Spleen (tissue), 11 donors: Measurements from ENCODE around the gene PPM1M. TPM values are rescaled to one million over a fixed set of nuclear protein-coding genes. Genes with fewer than 3 reads are reported as not detected.

ENCODE experiments used
- DNase-seq: peaks from one replicate; pipeline ENCODE4 v3.0.0-alpha.2; 2020
- H3K27ac ChIP-seq, 8 donors: fragments of 200-600 bp; sonication (generic) in 7 of 8; 1 replicate in 4 of 8; 2 replicates in 4 of 8; pipeline versions ENCODE4 v1.5.0 to v1.8.0; 2016 to 2021; ENCODE audit warnings: inconsistent platforms in 4 of 8, mild to moderate bottlenecking in 4 of 8, moderate library complexity in 1 of 8
- H3K27me3 ChIP-seq, 7 donors: fragments of 200-600 bp; sonication (generic) in 6 of 7; replicated peaks in 1 of 7; 1 replicate in 4 of 7; 2 replicates in 3 of 7; pipeline versions ENCODE4 v1.5.0 to v1.8.0; 2016 to 2021; ENCODE audit warnings: inconsistent platforms in 3 of 7, mild to moderate bottlenecking in 1 of 7
- H3K36me3 ChIP-seq, 6 donors: fragments of 200-600 bp; sonication (generic) in 5 of 6; 1 replicate in 4 of 6; 2 replicates in 2 of 6; pipeline versions ENCODE4 v1.5.0 to v1.8.0; 2016 to 2021; ENCODE audit warnings: inconsistent platforms in 2 of 6
- H3K4me1 ChIP-seq, 6 donors: fragments of 200-600 bp; sonication (generic) in 5 of 6; 1 replicate in 3 of 6; 2 replicates in 3 of 6; pipeline versions ENCODE4 v1.5.0 to v1.8.0; 2016 to 2021; ENCODE audit warnings: inconsistent platforms in 3 of 6
- H3K4me3 ChIP-seq, 8 donors: fragments of 200-600 bp; sonication (generic) in 7 of 8; 1 replicate in 4 of 8; 2 replicates in 4 of 8; pipeline versions ENCODE4 v1.5.0 to v1.8.0; 2016 to 2021; ENCODE audit warnings: inconsistent platforms in 4 of 8, mild to moderate bottlenecking in 4 of 8, moderate library complexity in 2 of 8
- H3K9me3 ChIP-seq, 8 donors: fragments of 200-600 bp; sonication (generic) in 7 of 8; 1 replicate in 4 of 8; 2 replicates in 4 of 8; pipeline versions ENCODE4 v1.5.0 to v1.8.0; 2016 to 2021; ENCODE audit warnings: inconsistent platforms in 4 of 8
- CTCF ChIP-seq, 11 experiments: fragments of 200-600 bp in 7 of 11; fragments of 450-650 bp in 4 of 11; sonication (generic) in 4 of 11; IDR thresholded peaks in 8 of 11; conservative IDR thresholded peaks in 3 of 11; 1 replicate in 7 of 11; 2 replicates in 4 of 11; pipeline versions ENCODE4 v1.4.0 to v1.8.0; 2016 to 2021; ENCODE audit warnings: antibody characterized with exemption in 11 of 11, inconsistent platforms in 4 of 11, mild to moderate bottlenecking in 1 of 11
- POLR2A ChIP-seq, 3 donors: fragments of 450-650 bp; IDR thresholded peaks; one replicate each; pipeline ENCODE4 v1.5.1; 2017; ENCODE audit warnings: antibody characterized with exemption in 3 of 3, mild to moderate bottlenecking in 1 of 3
- POLR2AphosphoS5 ChIP-seq, 3 donors: sonication (generic); formaldehyde crosslinking; IDR thresholded peaks; one replicate each; pipeline ENCODE4 v1.5.1; 2017; ENCODE audit warnings: antibody characterized with exemption in 3 of 3
- WGBS, 5 donors: extraction: QIAGEN DNeasy Blood & Tissue Kit in 3 of 5; methylation state at CpG; one replicate each; pipeline versions ENCODE4 v1.1.5 to v1.1.7; 2013 to 2018; 5-methylcytosine and 5-hydroxymethylcytosine counted together
- intact Hi-C: fragments of 100-400 bp; cut with DNase I; formaldehyde crosslinking; loops from one replicate; pipeline ENCODE4 v1.15.0; 2023; ENCODE audit warnings: low total_unique reads
- polyA plus RNA-seq, 3 donors: library from polyadenylated mRNA; stranded (reverse); fragments of 200-250 nt; gene quantifications; one replicate each; pipeline ENCODE4 v1.2.1, GENCODE V29; 2013
- total RNA-seq, 7 donors: library from RNA; depleted of rRNA in 3 of 7; stranded (reverse); fragments of >200 nt in 3 of 7; fragmentation: NEBNext Ultra II Directional in 4 of 7; extraction: Animal tissue kit (Norgen Biotek cat#: 25700) in 4 of 7; gene quantifications; one replicate each; pipeline versions ENCODE4 v1.1.0 to v1.2.1, GENCODE V29; 2016 to 2021
- donor health status: healthy with polysubstance abuse.
- donor health status: DM: no; HTN: no; CAD: no; lungs with moderate emphysema.
- donor health status: DM: no; HTN: no; CAD: no.
- donor health status: Bipolar disorder and iron deficiency.
- donor health status: healthy.
- donor health status: DM: no; HTN: no; CAD: no.
- donor health status: DM: yes; HTN: yes; CAD: no.

PPM1M gene
- total and polyA plus RNA-seq, 10 donors = 26.3 to 77.8 (median 49.7) TPM

- intact Hi-C loops = loop anchor here (5.0 kb wide), 1 partner anchor 41 kb away; the partner anchor contains the start of gene TWF2
- Histone ChIP-seq H3K36me3 (peaks cover 0 to 24% (median 8%) of the 10 kb centered on the region in 6 donors), H3K27ac (peak within 1 kb of the TSS; percentile 94 to 99 (median 98)), H3K4me1 (peaks cover 40 to 89% (median 68%) of the 10 kb centered on the region in 6 donors), H3K4me3 (peak within 1 kb of the TSS; percentile 66 to 95 (median 82)), H3K27me3 (no peaks in the 10 kb centered on the region), H3K9me3 (no peaks in the 10 kb centered on the region)
- WGBS, 5 donors = 0 to 1% (median 0%) methylated on average over 24 to 58 of the region's 58 CpGs
- TF ChIP-seq CTCF (IDR thresholded peaks at IDR 0.05 in 8 of 11, conservative IDR thresholded peaks at IDR 0.05 in 3 of 11) (peak in 9 of 11 experiments; percentile 30 to 64 (median 46)), POLR2A (IDR thresholded peaks at IDR 0.05) (peak in 1 of 3 donors; percentile 60), POLR2AphosphoS5 (IDR thresholded peaks at IDR 0.05) (peak; percentile 94 to 97 (median 96))
- DNase-seq = peak; percentile 100
Measured at GRCh38 chr3:52278510-52279069, 33.0 kb downstream of the PPM1M start, which contains the start of gene WDR82. Gene WDR82, minus strand, starts transcription at chr3:52278649. Its CDS starts 288 bp downstream, at chr3:52278361.

DNA sequence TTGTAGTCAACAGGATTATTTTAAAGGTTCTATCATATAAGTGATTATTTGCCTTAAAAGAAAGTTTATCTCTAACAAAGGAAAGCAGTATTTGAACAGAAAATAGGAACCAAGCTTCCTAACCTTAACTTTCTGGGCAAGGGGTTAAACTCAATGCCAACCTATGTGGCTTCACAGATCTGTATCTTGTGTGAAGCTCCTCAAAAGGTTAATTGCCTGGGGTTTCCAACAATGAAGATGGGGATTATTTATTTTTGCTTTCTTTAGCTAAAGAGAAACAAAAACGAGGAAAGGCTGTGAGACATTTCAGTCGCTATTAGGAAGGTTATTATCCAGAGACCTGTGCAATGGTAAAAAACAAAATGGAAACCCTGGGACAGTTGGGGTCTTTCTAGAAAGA is 34.0 kb downstream of the PPM1M start:
- Histone ChIP-seq H3K27me3 (no peaks in the 10 kb centered on the region), H3K4me1 (peaks cover 33 to 87% (median 58%) of the 10 kb centered on the region in 6 donors), H3K27ac (peak overlapping the region in 7 of 8 donors; percentile 96 to 99 (median 98)), H3K4me3 (peak overlapping the region in 6 of 8 donors; percentile 66 to 95 (median 81)), H3K36me3 (peaks cover 0 to 14% (median 5%) of the 10 kb centered on the region in 6 donors), H3K9me3 (no peaks in the 10 kb centered on the region)
- TF ChIP-seq POLR2A (IDR thresholded peaks at IDR 0.05) (no peak), POLR2AphosphoS5 (IDR thresholded peaks at IDR 0.05) (no peak), CTCF (IDR thresholded peaks at IDR 0.05 in 8 of 11, conservative IDR thresholded peaks at IDR 0.05 in 3 of 11) (no peak)
- WGBS, 5 donors = 48 to 69% (median 53%) methylated on average over 2 of the region's 2 CpGs
- intact Hi-C loops = loop anchor here (5.0 kb wide), 1 partner anchor 42 kb away; the partner anchor contains the start of gene TWF2
- no peak for DNase-seq

GRCh38 chr3:52280050-52280461 is 34.5 kb downstream of the PPM1M start:
- DNase-seq = no peak
- Histone ChIP-seq H3K27me3 (no peaks in the 10 kb centered on the region), H3K4me1 (peaks cover 30 to 82% (median 53%) of the 10 kb centered on the region in 6 donors), H3K27ac (peak overlapping the region in 7 of 8 donors; percentile 29 to 99 (median 98)), H3K36me3 (peaks cover 0 to 9% (median 3%) of the 10 kb centered on the region in 6 donors), H3K9me3 (no peaks in the 10 kb centered on the region), H3K4me3 (no peak overlapping the region)
- WGBS, 5 donors = 64 to 78% (median 66%) methylated on average over 6 of the region's 6 CpGs
- intact Hi-C loops = no loop called here
- TF ChIP-seq POLR2A (IDR thresholded peaks at IDR 0.05) (no peak), POLR2AphosphoS5 (IDR thresholded peaks at IDR 0.05) (no peak), CTCF (IDR thresholded peaks at IDR 0.05 in 8 of 11, conservative IDR thresholded peaks at IDR 0.05 in 3 of 11) (no peak)
